Stimulated activated CD8-positive, alpha-beta memory T cell treated with anti-CD3 and anti-CD28 coated beads, Interleukin-12 subunit alpha, Interleukin-12 subunit beta, amount 100 ng/mL, for 24 hours (primary cell): Measurements from ENCODE around the gene GPX7.
"Not testable (repeated sequence)": the region's sequence is repeated elsewhere in the genome, so short reads cannot be mapped to it uniquely, and the experiment has no call there.

Experiments
- DNase-seq: peaks from one replicate; pipeline ENCODE4 v3.0.0-alpha.2; 2020; ENCODE audit errors: extremely low read depth

GPX7 gene

DNA sequence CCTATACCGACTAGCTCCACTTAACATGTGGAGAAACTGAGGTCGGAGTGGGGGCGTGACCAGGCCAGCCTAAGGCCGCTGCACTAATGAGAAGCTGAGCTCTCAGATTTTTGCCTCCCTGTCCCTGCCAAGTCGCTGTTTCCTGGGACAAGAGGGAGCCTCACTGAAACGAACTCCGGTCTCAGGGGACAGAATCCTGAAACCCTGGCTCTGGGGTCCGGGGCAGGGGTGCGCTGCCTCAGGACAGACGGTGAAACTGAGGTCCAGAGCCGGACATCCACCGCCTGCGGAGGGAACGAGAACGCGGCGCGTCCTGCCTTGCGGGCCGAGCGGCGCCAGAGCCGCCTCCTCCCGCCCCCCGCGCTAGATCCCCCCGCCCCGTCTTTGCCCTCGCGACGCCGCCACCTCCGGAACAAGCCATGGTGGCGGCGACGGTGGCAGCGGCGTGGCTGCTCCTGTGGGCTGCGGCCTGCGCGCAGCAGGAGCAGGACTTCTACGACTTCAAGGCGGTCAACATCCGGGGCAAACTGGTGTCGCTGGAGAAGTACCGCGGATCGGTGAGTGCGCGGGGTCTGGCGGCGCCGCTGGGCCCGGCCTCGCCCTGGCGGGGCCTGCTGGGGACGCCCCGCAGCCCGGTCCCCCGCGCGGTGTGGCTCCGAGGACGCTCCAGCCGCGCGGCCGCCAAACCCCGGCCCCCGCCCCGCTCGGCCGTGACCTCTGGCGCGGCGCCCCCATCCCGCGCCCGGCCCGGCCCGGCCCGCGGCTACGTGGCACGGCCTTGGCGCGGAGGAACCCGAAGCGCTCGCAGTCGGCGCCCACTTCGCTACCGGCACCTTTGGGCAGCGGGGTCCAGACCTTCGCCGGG, at the start of gene GPX7:
Gene GPX7 (plus strand): TSS at position 381 of the 865 bp plus-strand sequence. CDS start 39 bp downstream, at position 420.
- no peak for DNase-seq

DNA sequence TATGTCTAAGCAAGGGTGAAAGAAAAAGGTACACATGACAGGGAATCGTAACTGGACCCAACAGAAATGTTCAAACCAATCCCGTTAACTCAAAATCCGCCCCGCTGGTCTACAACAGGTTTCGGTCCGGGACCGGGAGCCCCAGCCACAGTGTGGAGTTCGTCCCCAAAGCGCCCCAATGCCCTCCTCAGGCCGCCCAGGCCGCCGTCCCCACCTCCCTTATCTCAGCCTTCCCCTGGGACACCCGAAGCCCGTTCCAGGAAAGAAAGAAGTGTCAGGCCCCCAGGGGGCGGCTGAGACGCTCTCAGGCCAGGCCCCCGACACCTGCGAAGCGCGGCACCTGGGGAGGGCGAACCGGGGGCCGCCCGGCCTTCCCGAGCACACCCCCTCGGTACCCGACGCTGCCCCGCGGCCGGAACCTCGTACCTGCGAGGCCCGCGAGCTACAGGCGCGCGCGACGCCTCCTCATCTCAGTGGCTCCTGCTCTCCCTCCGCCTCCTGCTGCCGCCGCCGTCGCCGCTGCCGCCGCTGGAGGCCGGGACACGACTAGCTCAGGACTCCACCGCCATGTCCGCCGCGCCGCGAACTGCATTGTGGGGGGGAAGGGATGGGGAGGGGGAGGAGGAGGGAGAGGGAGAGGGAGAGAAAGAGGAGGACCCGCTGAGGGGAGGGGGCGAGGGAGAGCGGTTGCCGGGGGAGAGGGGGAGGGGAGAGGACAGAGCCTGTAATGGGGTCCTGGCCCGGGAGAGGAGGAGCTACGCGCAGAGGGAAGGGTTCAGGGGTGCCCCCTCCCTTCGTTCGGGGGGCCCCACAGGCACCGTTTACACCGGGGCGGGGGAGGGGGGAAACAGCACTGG, 49.4 kb upstream of the GPX7 start, which contains the start of gene TUT4:
Gene TUT4 (minus strand): TSS at position 588 of the 857 bp plus-strand sequence. CDS start 26,812 bp downstream, outside the sequence.
- DNase-seq, result peak; percentile 39

DNA sequence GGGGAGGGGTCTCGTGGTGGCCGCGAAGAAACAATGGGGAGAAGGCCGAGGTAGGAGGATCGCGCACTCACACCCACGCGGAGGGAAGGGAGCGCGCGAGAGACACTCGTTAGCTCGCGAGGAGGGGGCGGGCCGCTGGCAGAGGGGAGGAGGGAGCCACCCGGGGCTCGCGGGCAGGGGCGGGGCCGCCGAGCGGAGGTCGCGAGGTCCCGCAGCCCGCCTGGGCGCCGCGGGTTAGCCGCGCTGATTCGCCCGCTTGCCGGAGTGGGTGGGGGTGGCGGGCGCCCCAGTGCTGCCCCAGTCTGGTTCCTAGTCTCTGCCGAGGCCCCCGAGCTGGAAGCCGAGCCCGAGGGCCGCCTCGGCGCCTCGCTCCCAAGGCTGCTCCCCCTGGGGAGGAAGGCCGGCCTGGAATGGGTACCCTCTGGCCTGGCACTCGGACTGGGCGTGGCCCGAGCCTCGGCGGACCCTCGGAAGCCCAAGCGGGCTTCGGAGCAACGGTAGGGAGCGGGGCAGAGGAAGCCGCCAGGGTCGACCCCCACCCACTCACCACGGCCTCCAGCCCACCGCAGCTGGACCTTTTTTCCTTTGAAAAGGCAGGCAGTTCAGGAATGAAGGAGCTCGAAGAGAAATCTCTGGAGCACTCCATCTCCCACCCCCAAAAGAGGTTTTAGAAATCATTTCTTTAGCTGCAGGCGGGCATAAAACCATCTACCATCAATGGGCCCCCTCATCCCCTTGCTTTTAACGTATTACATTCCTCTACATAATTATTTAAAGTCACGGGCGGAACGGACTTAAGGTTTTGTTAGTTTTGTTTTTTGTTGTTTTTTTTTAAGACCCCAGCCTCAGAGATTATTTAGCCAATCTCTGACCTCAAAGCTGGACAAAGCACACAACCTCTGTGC, 48.6 kb upstream of the GPX7 start:
- DNase-seq, result peak; percentile 79

DNA sequence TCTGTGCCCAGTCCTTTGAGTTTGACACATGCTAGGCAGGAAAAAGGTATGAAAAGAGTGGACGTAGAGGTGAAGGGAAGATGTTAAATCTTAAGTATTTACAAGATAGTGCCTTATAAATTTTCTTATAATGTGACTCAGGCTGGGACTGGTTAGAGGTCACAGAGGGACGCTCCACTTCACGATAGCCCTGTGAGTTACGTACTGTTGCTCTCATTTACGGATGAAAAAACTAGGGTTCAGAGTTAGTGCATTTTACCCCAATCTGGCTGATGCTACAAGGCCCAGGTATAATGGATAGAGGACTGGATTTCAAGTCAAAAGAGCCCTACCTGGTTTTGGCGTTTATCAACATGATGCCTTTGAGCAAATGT, 47.9 kb upstream of the GPX7 start:
- no peak for DNase-seq

DNA sequence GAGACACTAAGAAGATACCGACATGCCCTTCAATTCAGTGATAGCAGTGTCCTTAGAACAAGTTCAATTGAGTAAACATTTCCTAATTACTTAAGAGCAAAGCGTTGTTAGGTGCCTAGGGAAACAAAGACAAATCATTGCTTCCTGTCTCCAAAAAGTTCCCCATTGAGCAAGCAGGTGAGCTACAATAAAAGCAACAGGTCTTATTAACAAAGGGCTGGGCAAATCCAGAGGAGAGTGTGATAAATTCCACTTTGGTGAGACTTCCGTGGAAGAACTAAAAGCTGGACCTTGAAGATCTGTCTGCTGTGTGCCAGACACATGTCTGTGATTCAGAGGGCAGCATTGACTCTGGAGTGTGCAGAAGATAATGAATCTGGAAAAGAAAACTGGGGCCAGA, 47.4 kb upstream of the GPX7 start:
- no peak for DNase-seq

DNA sequence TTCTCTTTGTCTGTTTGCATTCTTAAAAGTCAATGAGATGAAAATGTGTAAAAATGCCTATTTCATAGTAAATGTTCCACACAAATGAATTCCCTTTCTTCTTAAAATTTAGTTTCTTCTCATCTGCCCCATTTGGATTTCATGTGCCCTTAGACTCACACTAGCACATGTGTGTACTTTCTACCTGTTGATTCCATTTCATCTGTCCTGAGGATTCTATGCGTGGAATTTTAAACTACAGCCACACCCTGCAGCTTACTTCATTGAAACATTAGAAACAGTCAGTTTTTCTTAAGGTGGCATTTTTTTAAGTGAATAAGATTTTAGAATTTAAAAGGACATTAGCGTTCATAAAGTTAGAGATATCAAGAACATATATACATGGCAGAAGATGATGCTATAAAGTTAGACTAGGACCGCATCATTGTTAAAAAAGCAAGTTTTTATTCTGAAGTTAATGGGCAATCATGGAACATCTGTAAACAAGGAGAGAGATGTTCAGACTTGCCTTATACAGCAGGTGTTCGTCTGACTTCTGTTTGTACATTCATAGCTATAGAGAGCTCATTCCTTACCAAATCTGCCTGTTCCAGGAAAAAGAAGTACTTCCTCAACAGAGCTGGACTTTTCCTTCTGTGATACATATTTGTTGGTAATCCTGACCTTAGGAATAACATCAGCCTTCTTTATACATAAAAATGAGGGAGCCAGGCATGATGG, 45.4 kb upstream of the GPX7 start:
- DNase-seq, result no peak

DNA sequence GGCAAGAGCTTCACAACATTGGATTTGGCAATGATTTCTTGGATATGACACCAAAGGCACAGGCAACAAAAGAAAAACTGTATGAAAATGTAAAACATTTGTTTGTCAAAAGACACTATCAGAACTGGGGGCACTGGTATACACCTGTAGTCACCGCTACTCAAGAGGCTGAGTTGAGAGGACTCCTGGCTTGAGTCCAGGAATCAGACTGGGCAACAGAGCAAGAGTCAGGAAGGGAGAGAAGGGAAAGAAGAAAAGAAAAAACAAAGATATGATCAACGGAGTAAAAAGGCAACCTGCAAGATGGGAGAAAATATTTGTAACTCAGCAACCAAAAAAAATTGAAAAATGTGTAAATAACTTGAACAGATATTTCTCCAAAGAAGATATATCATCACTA, 43.2 kb upstream of the GPX7 start:
- DNase-seq, result no peak

DNA sequence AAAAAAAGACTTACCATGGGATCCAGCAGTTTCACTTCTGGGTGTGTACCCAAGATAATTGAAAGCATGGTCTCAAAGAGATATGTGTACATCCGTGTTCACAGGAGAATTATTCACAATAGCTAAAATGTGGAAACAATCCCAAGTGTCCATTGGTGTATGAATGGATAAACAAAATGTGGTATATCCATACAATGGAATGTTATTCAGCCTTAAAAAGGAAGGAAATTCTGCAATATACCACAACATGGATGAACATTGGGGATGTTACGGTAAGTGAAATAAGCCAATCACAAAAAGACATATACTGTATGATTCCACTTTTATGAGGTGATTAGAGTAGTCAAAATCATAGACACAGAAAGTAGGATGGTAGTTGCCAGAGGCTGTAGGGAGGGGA, 42.3 kb upstream of the GPX7 start:
- no peak for DNase-seq

DNA sequence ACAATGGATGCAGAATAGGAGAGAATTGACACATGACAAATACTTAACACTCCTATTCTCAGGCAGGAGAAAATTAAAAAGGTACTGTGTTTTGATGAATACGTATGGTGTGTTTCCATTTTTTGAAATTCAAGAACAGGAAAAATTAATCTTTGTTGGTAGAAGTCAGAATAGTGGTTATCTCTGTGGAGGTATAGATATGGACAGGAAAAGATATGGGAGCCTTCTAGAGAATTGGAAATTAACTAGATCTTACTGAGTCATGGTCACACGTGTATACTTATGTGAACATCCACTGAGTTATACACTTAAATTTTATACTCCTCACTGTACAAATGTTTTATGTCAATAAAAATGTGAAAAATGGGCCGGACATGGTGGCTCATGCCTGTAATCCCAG, 39.4 kb upstream of the GPX7 start:
- no peak for DNase-seq

DNA sequence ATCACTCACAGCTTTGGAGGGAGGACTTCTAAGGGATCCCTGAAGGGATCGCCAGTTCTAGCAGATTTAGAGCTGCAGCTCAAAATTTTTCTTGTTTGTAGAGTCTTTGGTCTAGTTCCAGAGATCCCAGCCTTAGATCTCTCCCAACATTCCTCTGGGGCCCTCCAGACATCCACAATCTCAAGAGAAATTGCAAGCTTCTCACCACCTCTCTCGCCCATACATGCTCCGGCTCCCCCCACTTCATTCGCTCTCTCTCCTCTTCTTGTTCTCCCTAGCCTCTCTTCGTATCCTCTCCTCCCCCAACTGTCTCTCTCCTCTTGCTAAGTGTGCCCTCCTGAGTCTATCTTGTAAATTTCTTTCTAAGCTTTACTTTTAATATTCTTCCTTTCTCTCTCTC, 34.2 kb upstream of the GPX7 start:
- no peak for DNase-seq

DNA sequence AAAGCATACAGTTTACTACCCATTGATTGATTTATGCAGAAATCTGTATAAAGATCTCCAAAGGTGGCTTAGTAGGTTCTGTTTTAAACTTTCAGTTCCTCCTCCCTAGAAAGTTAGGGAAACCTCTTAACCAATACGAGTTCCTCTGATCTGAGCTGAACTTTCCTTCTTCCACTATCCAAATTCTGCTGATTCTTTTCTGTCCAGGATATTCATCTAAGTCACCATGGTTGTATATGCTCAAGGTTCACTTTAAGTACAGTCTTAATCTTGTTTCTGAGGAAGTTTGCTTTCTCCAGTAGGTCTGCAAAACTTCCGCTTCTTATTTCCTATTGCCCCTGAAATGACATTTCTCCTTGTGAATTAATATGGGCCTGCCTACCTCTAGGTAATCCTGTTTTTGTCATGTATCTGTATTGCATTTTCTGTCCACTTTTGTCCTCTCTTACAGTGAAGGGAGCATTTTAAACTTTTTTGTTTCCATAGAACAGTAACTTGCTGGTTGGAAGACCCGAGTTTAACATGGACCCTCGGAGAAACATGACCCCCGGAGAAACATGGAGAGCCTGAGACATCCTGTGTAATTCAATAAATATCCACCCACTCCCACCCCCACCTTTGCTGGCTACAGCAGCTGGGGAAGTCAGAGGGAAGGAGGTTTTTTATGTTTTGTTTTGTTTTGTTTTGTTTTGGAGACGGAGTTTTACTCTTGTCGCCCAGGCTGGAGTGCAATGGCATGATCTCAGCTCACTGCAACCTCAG, 32.5 kb upstream of the GPX7 start:
- no peak for DNase-seq

DNA sequence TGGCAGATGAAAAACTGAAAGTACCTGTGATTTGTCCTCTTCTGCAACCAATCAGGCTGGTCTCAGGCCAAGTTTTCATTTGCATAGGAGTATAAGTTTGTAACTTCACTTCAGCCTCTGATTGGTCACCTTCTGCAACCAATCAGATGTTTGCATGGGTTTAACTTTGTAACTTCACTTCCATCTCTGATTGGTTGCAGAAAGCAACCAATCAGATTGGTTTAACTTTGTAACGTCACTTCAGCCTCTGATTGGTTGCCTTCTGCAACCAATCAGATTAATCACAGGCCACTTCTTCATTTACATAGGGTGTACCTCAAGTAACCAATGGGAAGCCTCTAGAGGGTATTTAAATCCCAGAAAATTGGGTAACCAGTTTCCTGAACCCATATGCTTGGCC, 30.4 kb upstream of the GPX7 start:
- no peak for DNase-seq

DNA sequence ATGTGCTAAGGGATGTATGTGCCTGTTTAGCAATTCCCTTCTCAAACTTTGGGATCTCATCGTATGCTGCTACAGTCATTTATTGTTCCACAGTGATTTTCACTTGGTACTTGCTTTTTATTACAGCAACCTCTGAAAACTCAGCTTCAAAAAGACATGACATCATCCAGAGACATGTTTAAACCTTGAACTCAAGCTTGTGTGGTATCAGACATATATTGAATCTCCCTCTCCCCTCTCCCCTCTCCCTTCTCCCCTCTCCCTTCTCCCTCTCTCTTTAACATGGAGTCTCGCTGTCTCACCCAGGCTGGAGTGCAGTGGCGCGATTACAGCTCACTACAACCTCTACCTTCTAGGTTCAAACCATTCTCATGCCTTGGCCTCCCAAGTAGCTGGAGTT, 29.8 kb upstream of the GPX7 start:
- DNase-seq, result no peak

DNA sequence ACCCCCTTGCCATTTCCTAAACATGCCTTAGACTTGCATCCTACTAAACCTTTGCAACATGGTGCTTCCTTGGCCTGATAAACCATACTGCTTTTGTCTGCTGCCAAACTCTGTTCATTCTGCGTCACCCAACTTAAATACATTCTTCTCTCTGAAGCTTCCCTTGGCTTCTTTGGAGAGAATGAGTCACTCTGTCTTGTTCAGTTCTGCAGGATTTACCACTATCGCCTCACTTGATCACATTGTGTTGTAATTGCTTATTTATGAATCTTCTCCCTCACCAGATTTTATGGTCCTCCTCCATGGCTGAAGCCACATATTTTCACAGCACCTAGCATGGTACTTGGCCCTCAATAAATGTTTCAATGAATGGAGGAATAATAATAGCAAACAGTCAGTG, 27.6 kb upstream of the GPX7 start:
- DNase-seq, result no peak

DNA sequence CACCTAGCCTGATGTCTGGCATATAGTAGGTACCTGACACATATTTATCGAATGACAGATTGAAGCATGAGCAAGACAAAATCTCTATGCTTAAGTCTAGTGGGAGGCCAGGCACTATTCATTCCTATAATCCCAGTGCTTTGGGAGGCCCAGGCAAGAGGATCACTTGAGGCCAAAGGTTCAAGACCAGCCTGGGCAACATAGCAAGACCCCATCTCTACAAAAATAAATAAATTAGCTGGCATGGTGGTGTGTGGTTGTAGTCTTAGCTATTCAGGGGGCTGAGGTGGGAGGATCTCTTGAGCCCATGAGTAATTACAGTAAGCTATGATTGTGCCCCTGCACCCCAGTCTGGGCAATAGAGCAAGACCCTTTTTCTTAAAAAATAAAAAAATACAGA, 26.1 kb upstream of the GPX7 start:
- no peak for DNase-seq

DNA sequence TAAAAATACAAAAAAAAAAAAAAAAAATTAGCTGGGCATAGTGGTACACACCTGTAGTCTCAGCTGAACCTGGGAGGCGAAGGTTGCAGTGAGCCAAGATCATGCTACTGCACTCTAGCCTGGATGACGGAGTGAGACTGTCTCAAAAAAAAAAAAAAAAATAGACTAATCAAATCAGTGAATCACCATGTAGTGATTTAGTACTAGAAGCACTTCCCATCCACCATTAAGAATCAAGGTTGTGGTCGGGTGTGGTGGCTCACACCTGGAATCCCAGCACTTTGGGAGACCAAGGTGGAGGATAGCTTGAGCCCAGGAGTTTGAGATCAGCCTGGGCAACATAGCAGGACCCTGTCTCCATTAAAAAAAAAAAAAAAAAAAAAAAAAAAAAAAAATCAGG, 24.1 kb upstream of the GPX7 start:
- DNase-seq, result not testable (repeated sequence)

DNA sequence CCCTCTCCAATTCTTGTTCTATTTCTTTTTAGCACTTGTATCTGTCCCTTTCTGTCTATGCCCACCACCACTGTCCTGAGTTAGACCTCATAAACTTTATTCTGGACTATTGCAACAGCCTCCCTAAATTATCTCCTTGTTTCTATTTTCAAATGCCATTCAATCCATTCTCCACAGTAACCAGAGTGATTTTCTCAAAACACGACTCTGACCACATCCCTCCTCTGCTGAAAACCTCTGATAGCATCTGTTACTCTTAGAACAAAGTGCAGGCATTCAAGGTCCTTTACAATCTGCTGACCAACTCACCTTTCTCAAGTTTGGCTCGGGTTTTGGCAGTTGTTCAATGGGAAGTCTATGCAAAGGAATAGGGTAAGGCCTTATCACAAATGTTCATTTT, 22.8 kb upstream of the GPX7 start:
- no peak for DNase-seq

DNA sequence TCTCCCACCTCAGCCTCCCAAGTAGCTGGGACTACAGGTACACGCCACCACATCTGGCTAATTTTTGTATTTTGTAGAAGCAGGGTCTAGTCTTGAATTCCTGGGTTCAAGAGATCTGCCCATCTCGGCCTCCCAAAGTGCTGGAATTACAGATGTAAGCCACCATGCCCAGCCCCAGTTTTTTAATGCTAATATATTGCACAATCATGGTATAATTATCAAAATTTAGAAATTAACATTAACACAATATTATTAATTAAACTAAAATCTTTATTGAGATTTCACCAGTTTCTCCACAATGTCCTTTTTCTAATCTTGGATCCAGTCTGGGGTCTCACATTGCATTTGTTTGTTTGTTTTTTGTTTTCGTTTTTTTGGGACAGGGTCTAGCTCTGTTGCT, 21.9 kb upstream of the GPX7 start:
- no peak for DNase-seq

DNA sequence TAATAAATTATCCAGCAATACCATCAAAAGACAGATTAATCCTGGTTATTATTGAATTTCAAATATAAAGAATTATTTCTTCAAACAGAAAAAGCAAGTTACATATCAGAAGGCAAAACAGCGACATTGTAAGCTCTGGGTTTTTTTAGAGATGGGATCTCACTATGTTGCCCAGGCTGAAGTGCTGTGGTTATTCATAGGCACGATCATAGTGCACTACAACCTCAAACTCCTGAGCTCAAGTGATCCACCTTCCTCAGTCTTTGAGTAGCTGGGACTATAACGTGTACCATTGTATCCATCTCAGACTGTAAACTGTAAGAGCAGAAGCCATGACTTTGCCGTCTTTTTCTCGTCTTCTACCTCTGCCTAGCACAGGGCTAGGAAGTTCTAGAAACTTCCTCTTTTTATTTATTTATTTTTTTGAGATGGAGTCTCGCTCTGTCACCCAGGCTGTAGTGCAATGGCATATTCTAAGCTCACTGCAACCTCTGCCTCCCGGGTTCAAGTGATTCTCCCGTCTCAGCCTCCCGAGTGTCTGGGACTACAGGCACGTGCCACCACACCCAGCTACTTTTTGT, 20.0 kb upstream of the GPX7 start:
- DNase-seq, result no peak

DNA sequence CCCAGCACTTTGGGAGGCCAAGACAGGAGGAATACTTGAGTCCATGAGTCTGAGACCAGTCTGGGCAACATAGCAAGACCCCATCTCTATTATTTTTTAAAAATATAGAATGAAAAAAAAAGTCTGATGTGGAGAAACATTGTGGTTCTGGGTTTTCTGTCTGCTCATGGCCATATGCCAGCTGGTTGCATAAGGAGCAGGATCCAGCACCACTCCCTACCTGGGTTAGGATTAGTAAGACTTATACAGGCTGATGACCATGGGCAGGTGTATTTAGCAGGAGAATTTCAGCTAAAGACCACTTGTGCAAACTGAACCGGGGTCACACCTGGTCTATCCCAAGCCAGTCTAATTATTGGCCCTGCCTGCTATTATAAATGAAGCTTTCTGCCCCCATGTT, 16.7 kb upstream of the GPX7 start:
- no peak for DNase-seq
